Peyer's patch (tissue), 4 donors: ENCODE measurements around the gene KIDINS220. TPM values are rescaled to one million over a fixed set of nuclear protein-coding genes. Genes with fewer than 3 reads are reported as not detected.

Experiments used
- DNase-seq, 3 donors: peaks; one replicate each; pipeline ENCODE4 v3.0.0-alpha.2; 2017 to 2019
- H3K27ac ChIP-seq, 4 donors: fragments of 200-600 bp; sonication (generic); one replicate each; pipeline ENCODE4 v1.5.1; 2016 to 2019
- H3K27me3 ChIP-seq, 2 donors: fragments of 200-600 bp; sonication (generic); one replicate each; pipeline ENCODE4 v1.5.1; 2019
- H3K36me3 ChIP-seq, 3 donors: fragments of 200-600 bp; sonication (generic); one replicate each; pipeline ENCODE4 v1.5.1; 2016 to 2019
- H3K4me1 ChIP-seq, 4 donors: fragments of 200-600 bp; sonication (generic); one replicate each; pipeline ENCODE4 v1.5.1; 2016 to 2019
- H3K4me3 ChIP-seq, 4 donors: fragments of 200-600 bp; sonication (generic); 1 replicate in 3 of 4; 2 replicates in 1 of 4; pipeline ENCODE4 v1.5.1; 2016 to 2019; ENCODE audit warnings: mild to moderate bottlenecking in 1 of 4
- H3K9me3 ChIP-seq, 4 donors: fragments of 200-600 bp; sonication (generic); one replicate each; pipeline ENCODE4 v1.5.1; 2016 to 2019; ENCODE audit warnings: mild to moderate bottlenecking in 1 of 4
- CTCF ChIP-seq, 6 experiments: fragments of 450-650 bp in 4 of 6; fragments of 200-600 bp in 2 of 6; sonication (generic) in 1 of 6; IDR thresholded peaks; one replicate each; pipeline ENCODE4 v1.5.1; 2017 to 2019; ENCODE audit warnings: antibody characterized with exemption in 6 of 6, mild to moderate bottlenecking in 3 of 6, moderate library complexity in 1 of 6
- POLR2A ChIP-seq, 2 donors: fragments of 450-650 bp; IDR thresholded peaks; one replicate each; pipeline ENCODE4 v1.5.1; 2017; ENCODE audit warnings: antibody characterized with exemption in 2 of 2, mild to moderate bottlenecking in 2 of 2, moderate library complexity in 2 of 2
- total RNA-seq, 4 donors: library from RNA; depleted of rRNA; stranded (reverse); fragments of >200 nt; gene quantifications; one replicate each; pipeline ENCODE4 v1.1.0, GENCODE V29; 2016

Gene KIDINS220
- total RNA-seq, 4 donors from 2014 or later: 57.8 to 88.3 (median 70.4) TPM

- H3K27ac ChIP-seq: no peak overlapping the region
- DNase-seq: no peak
- TF ChIP-seq CTCF (IDR thresholded peaks at IDR 0.05) (no peak), POLR2A (IDR thresholded peaks at IDR 0.05) (no peak)
- no peak overlapping the region for H3K4me3 ChIP-seq
- no peaks in the 10 kb centered on the region for H3K27me3 ChIP-seq
- no peaks in the 10 kb centered on the region for H3K9me3 ChIP-seq
- H3K36me3 ChIP-seq: peaks cover 0 to 75% (median 0%) of the 10 kb centered on the region in 3 donors
- H3K4me1 ChIP-seq: no peaks in the 10 kb centered on the region
Observed at GRCh38 chr2:8802741-8803140, 34.7 kb downstream of the KIDINS220 start.

GRCh38 chr2:8800821-8801220 is 36.6 kb downstream of the KIDINS220 start:
- H3K9me3 ChIP-seq: no peaks in the 10 kb centered on the region
- H3K36me3 ChIP-seq: peaks cover 0 to 73% (median 0%) of the 10 kb centered on the region in 3 donors
- no peaks in the 10 kb centered on the region for H3K4me1 ChIP-seq
- H3K27me3 ChIP-seq: no peaks in the 10 kb centered on the region
- no peak for DNase-seq
- no peak overlapping the region for H3K4me3 ChIP-seq
- no peak overlapping the region for H3K27ac ChIP-seq
- TF ChIP-seq CTCF (IDR thresholded peaks at IDR 0.05): no peak
- no peak for TF ChIP-seq POLR2A (IDR thresholded peaks at IDR 0.05)

DNA sequence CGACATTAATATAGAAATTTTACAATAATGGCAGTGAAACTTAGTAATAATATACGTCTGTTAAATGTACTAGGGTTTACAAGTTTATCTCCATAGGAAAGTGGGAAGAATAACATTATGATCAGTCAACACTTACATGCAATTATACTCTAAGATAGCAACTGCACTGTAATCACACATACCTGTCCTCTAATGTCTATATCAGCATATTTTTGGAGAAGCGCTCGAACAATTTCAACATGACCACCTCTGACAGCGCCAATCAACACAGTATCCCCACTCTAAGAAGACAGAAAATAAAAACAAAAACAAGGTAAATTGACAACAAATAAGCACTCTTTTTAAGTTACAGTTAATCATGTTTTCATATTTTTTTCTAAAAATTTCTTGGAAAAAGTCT is 37.2 kb downstream of the KIDINS220 start:
- Histone ChIP-seq H3K36me3 (peaks cover 0 to 75% (median 0%) of the 10 kb centered on the region in 3 donors), H3K4me3 (no peak overlapping the region), H3K4me1 (no peaks in the 10 kb centered on the region), H3K27me3 (no peaks in the 10 kb centered on the region), H3K9me3 (no peaks in the 10 kb centered on the region), H3K27ac (no peak overlapping the region)
- no peak for DNase-seq
- TF ChIP-seq POLR2A (IDR thresholded peaks at IDR 0.05) (no peak), CTCF (IDR thresholded peaks at IDR 0.05) (no peak)

- Histone ChIP-seq H3K27ac (no peak overlapping the region), H3K27me3 (no peaks in the 10 kb centered on the region), H3K4me1 (no peaks in the 10 kb centered on the region), H3K9me3 (no peaks in the 10 kb centered on the region), H3K4me3 (no peak overlapping the region), H3K36me3 (peaks cover 0 to 81% (median 0%) of the 10 kb centered on the region in 3 donors)
- no peak for TF ChIP-seq CTCF (IDR thresholded peaks at IDR 0.05)
- TF ChIP-seq POLR2A (IDR thresholded peaks at IDR 0.05): no peak
- DNase-seq: no peak
Observed at GRCh38 chr2:8799004-8799403, 38.4 kb downstream of the KIDINS220 start.

DNA sequence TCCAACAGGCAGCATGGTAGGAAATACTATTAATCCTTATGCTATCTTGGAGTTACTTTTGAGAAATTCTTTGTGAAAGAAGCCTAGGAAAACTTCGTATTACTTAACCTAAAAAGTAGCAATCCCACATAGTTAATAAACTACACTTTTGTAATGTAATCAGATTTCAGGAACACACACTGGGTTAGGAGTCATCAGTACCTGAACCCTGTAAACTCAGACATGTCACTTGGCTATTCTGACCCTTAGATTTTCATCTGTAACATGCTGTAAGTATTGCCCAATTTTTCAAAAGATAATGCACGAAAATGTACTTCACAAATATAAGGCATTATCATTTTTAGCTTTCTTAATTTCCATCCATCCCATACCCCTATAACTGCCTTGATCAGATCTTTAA is 39.0 kb downstream of the KIDINS220 start:
- no peaks in the 10 kb centered on the region for H3K4me1 ChIP-seq
- H3K36me3 ChIP-seq: peaks cover 0 to 86% (median 0%) of the 10 kb centered on the region in 3 donors
- no peak for TF ChIP-seq CTCF (IDR thresholded peaks at IDR 0.05)
- TF ChIP-seq POLR2A (IDR thresholded peaks at IDR 0.05): no peak
- no peaks in the 10 kb centered on the region for H3K27me3 ChIP-seq
- H3K9me3 ChIP-seq: no peaks in the 10 kb centered on the region
- no peak for DNase-seq
- no peak overlapping the region for H3K27ac ChIP-seq
- no peak overlapping the region for H3K4me3 ChIP-seq

DNA sequence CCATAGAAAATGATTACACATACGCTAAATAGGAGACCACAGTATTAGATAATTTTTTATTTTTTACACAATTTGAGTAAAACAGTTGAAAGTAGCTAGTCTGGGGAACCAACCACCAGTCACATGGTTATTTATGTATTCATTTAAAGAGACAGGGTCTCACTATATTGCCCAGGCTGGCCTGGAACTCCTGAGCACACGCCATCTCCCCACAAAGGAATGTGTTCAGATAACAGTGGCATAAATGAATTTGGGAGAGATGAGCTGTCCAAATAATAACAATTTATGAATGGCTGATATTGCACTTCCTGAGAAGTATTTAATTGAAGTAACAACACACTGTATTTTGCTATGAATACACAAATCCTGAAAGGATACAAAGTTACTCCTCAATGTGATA is 39.7 kb downstream of the KIDINS220 start:
- Histone ChIP-seq H3K27me3 (no peaks in the 10 kb centered on the region), H3K36me3 (peaks cover 0 to 84% (median 0%) of the 10 kb centered on the region in 3 donors), H3K4me3 (no peak overlapping the region), H3K27ac (no peak overlapping the region), H3K4me1 (no peaks in the 10 kb centered on the region), H3K9me3 (no peaks in the 10 kb centered on the region)
- TF ChIP-seq POLR2A (IDR thresholded peaks at IDR 0.05): no peak
- no peak for TF ChIP-seq CTCF (IDR thresholded peaks at IDR 0.05)
- DNase-seq: no peak
